HG03139 (cell line): ENCODE data around the gene PLGRKT.
"Not testable (repeated sequence)": the region's sequence is repeated elsewhere in the genome, so short reads cannot be mapped to it uniquely, and the experiment has no call there.

Experiments
- ATAC-seq: cut with Tn5 transposase; IDR thresholded peaks from one replicate; pipeline ENCODE4 v1.9.1; 2021; ENCODE audit not compliant: unreplicated experiment

Gene PLGRKT

DNA sequence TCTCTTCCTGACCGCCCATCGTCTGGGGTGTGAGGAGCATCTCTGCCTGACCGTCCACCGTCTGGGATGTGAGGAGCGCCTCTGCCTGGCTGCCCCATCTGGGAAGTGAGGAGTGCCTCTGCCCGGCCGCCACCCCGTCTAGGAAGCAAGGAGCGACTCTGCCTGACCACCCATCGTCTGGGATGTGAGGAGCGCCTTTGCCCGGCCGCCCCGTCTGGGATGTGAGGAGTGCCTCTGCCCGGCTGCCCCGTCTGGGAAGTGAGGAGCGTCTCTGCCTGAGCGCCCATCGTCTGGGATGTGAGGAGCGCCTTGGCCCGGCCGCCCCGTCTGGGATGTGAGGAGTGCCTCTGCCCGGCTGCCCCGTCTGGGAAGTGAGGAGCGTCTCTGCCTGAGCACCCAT lies 4.4 kb downstream of the PLGRKT start:
- not testable (repeated sequence) for ATAC-seq

- not testable (repeated sequence) for ATAC-seq
Observed at GRCh38 chr9:5432890-5433289, 4.8 kb downstream of the PLGRKT start.

GRCh38 chr9:5430912-5431311 lies 6.8 kb downstream of the PLGRKT start:
- no peak for ATAC-seq

GRCh38 chr9:5429873-5430564 lies 7.7 kb downstream of the PLGRKT start:
- ATAC-seq, result no peak

- ATAC-seq, result no peak
Observed at GRCh38 chr9:5428794-5429528, 8.8 kb downstream of the PLGRKT start.

- no peak for ATAC-seq
Observed at GRCh38 chr9:5428172-5428571, 9.6 kb downstream of the PLGRKT start.

DNA sequence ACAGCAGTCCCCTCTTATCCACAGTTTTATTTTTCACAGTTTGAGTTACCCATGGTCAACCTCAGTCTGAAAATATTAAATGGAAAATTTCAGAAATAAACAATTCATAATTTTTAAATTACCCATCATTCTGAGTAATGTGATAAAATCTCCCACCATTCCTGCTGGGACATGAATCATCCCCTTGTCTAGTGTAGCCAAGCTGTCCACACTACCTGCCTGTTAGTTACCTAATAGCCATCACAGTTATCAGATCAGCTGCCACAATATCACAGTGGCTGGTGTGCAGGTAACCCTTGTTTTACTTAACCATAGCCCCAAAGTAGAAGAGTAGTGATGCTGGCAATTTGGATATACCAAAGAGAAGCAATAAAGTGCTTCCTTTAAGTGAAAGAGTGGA lies 10.7 kb downstream of the PLGRKT start:
- ATAC-seq, result no peak

GRCh38 chr9:5425006-5425628 lies 12.6 kb downstream of the PLGRKT start:
- ATAC-seq, result no peak

DNA sequence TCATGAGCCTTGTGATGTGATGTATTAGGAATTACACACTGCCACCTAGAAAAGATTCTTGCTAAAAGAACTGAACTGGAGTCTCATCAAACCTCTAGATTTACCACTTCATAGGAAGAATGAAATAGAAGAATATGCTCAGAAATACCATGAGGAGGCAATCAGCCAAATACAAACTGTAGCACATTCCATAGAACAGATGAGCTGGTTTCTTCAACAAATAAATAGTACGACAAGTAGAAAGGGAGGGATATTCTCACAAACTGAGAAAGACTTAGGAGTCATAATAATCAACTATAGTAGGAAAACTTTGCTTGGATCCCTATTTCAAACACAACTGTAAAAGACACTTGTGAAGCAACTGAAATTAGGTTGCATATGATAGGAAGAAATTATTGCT lies 15.4 kb downstream of the PLGRKT start:
- ATAC-seq, result no peak

GRCh38 chr9:5421163-5421562 lies 16.6 kb downstream of the PLGRKT start:
- no peak for ATAC-seq

- no peak for ATAC-seq
Observed at GRCh38 chr9:5419987-5420386, 17.7 kb downstream of the PLGRKT start.

GRCh38 chr9:5418481-5418880 lies 19.2 kb downstream of the PLGRKT start:
- no peak for ATAC-seq

DNA sequence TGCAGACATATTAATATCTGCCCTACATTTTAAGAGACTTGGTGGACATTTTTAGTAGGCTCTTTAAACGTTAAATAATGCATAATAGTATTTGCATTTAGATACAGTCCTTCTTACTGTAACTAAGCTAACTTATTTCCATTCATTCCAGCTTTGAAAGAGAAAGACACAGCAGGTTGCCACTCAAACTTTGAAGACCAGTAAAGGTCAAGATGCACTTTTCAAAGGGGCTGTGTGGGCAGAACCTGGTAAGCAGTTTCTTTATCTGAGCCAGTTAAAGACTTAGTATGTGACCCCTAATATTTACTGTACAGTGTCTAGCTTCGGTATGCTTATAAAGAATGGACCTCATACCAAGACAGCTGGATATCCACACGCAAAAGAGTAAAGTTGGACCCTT lies 20.8 kb downstream of the PLGRKT start:
- ATAC-seq, result no peak

DNA sequence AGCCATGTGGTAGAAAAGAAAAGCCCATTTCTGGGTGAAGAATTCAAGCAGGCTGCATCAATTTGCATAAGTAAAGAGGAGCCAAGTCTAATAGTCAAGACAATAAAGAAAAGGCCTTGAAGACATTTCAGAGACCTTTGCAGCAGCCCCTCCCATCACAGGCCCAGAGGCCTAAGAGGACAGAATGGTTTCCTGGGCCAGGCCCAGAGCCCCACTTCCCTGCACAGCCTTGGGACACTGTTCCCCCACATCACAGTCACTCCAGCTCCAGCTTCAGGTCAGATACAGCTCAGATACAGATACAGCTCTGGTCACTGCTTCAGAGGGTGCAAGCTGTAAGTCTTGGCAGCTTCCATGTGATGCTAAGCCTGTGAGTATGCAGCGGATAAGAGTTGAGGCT lies 29.1 kb downstream of the PLGRKT start:
- no peak for ATAC-seq

DNA sequence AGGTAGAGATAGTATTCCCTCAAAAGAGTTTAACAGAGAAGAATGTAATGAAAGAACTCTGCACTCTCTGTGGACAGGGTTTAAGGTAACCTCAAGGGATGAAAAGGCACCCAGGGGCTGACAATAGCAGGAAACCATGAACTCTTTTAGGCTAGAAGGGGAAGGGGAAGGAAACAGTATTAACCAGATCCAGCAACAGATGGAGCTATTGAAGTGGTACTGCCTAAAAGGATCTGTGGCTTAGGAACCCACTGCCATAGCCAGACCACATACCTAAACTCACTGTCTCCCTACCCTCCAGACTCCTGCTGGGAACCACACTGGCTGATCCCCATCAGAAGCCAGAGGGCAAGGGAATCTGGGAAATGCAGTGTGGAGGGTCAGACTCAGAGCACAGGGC lies 35.5 kb downstream of the PLGRKT start:
- no peak for ATAC-seq

DNA sequence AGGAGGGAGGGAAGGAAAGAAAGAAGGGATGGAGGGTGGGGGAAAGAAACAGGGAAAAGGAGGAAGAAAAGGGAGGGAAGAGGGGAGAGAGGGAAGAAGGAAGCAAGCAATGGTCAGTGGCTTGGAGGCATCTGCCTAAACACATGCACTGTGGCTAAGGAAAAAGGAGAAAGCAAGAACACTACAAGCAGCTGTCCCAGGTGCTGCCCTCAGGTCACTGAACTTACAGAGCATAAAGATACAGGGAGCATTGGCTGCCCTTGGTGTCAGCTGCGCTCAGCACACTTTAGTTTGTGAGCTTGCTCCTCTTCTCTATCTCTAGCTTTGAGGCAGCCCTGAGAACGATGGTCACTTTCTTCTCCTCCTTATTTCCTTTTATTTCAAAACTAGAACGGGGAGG lies 40.2 kb downstream of the PLGRKT start:
- ATAC-seq, result not testable (repeated sequence)

DNA sequence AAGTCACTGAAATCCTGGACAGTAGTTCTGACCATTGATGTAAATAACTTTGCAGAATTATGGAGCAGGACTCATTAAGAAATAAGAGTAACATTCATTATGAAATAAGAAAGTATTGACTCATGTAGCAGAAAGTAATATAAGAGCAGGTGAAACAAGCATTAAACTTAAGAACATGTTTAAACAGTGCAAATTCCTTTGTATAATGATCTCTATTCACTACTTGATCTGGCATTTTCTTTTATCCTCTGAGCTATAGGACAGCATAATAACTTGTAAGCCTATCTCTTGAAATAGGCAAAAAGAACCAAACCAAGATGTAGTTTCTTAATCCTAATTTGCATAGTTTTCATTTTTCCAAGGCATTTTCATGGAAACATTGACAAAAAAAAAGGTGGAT lies 42.3 kb downstream of the PLGRKT start:
- no peak for ATAC-seq

- not testable (repeated sequence) for ATAC-seq
Observed at GRCh38 chr9:5393976-5394375, 43.7 kb downstream of the PLGRKT start.

DNA sequence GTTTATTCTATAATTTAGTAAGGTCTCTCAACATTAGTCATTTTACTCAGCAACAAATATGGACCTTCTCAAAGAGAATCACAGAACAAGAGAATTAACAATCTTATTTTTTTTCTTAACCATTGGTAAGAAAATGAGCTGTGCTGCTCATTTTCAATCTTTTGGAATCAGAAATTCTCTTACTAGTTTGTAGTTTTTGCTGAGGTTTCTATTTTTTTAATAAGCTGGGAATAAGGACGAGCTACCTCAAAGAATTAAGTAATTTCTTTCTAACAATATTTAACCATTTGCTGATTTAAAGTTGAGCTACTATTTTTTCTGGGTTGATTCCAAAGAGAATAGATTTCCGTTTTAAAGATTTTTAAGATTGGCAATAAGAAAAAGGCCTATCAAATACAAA lies 44.2 kb downstream of the PLGRKT start:
- no peak for ATAC-seq

DNA sequence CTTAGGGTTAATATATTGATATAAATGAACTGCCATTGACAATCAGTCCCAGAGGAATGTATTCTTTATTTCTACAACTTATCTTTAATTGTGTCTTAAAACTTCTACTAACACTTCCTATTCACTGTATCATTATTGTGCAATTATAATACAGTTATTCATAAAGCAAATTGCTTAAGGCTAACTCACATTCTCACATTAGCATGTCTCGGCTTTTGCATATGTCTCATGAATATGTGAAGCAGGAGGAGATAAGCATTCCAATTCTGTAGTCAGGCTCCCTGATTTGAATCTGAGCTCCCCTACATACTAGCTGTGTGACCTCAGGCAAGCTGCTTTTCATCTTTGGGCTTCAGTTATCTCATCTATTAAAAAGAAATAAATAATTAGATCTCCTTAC lies 45.4 kb downstream of the PLGRKT start:
- no peak for ATAC-seq

- ATAC-seq, result no peak
Observed at GRCh38 chr9:5389109-5389732, 48.5 kb downstream of the PLGRKT start.
